Fibroblast of the aortic adventitia (primary cell): Measurements from ENCODE around the gene MIPOL1. TPM values are rescaled to one million over a fixed set of nuclear protein-coding genes. Genes with fewer than 3 reads are reported as not detected.

Source experiments
- DNase-seq: peaks from one replicate; pipeline ENCODE4 v3.0.0-alpha.2; 2010; ENCODE audit warnings: low read depth
- H3K4me3 ChIP-seq: 2 replicates; pipeline ENCODE4 v1.5.1; 2011; ENCODE audit warnings: low read depth, mild to moderate bottlenecking, control low read depth, low read length, moderate library complexity
- total RNA-seq: library from RNA; depleted of rRNA; stranded (reverse); fragments of >200 nt; gene quantifications from 2 replicates; pipeline ENCODE4 v1.2.3, GENCODE V29; 2012; ENCODE audit warnings: low replicate concordance
- TF ChIP-seq, protein P1 (sequence below): IDR thresholded peaks from 2 replicates; pipeline ENCODE4 v1.5.1; 2011; ENCODE audit warnings: mild to moderate bottlenecking, low read length, control low read depth, inconsistent platforms; ENCODE audit not compliant: insufficient read depth

MIPOL1 gene
- total RNA-seq, 1 donor = 12.5 TPM

DNA sequence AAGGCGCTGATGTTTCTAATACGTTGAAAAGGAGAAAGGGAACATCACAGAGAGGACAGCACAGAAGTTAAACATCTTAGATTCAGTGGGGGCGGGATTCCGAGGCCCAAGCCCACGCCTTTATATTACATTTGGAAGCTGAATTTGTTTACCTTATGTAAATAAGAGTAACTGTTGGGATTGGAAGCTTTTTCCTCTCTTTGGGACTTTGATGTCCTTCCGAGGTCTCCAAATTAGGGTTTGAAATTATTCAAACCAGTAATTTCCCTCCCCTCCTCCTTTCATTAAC is 390.9 kb downstream of the MIPOL1 start:
- no peak for DNase-seq
- no peak overlapping the region for H3K4me3 ChIP-seq
- TF ChIP-seq, protein P1, sequence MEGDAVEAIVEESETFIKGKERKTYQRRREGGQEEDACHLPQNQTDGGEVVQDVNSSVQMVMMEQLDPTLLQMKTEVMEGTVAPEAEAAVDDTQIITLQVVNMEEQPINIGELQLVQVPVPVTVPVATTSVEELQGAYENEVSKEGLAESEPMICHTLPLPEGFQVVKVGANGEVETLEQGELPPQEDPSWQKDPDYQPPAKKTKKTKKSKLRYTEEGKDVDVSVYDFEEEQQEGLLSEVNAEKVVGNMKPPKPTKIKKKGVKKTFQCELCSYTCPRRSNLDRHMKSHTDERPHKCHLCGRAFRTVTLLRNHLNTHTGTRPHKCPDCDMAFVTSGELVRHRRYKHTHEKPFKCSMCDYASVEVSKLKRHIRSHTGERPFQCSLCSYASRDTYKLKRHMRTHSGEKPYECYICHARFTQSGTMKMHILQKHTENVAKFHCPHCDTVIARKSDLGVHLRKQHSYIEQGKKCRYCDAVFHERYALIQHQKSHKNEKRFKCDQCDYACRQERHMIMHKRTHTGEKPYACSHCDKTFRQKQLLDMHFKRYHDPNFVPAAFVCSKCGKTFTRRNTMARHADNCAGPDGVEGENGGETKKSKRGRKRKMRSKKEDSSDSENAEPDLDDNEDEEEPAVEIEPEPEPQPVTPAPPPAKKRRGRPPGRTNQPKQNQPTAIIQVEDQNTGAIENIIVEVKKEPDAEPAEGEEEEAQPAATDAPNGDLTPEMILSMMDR = no peak

DNA sequence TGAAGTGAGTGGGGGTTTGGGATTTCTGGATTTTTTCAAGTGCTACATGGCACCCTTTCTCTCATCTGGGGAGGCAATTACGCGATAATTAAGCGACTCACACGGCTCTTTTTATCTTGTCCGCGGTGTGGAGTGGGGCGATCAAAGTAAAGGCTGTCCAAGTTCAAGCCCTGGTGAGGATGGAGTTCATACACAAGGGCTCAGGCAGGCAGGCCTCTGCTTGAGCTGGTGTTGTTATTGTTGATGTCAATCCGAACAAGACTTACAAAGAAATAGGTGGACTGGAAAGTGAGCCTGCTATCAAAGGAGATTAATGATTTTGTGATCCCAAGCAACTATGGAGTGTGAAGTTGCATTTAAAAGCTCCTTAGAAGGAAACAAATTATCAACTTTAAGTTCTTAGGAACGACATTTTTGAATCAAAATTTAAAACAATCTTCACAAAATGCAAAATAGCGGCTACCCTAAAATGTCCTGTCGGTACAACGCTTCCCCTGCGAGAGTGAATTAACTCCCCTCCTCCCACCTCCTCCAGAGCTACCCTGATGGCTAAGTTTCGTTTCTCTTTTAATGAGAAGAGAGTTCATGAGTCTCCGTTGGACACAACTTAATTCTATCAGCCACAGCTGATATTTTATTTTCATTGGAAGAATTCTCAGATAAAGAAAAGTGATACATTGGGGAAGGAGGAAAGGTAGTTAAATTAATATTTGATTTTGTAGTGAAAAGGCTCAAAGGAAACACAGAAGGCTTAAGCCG is 391.4 kb downstream of the MIPOL1 start:
- no peak overlapping the region for H3K4me3 ChIP-seq
- TF ChIP-seq, protein P1 = no peak
- DNase-seq = no peak

DNA sequence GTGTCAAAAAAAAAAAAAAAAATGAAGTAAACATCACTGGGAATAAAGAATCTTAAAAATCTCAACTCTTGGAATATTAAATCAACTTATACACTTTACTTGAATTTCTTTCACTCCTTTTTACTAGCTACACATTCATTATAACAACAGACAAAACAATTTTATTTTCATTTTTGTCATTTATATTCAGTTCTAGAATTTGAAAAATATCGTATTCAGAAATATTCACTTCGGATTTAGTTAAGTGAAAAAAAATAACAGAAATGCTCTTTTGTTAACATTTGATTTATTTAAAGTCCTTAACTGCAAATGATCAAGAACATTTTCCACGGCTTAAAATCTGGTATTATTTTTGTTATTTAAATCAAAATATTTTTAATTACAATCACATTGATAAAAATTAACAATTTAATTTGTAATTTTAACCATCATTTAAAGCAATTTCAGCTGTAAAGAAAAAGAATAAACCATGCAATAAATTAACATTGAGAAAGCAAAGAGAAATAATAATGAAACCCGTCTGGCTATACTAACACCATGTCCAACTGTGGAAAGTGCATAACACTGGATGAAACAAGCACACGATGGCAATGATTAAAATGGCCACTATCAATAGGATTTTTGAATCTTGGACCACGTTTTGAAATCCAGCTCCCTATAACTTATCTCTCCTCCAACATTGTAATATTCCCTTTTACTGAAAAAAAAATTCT is 392.1 kb downstream of the MIPOL1 start:
- DNase-seq = no peak
- TF ChIP-seq, protein P1 = no peak
- H3K4me3 ChIP-seq = no peak overlapping the region

DNA sequence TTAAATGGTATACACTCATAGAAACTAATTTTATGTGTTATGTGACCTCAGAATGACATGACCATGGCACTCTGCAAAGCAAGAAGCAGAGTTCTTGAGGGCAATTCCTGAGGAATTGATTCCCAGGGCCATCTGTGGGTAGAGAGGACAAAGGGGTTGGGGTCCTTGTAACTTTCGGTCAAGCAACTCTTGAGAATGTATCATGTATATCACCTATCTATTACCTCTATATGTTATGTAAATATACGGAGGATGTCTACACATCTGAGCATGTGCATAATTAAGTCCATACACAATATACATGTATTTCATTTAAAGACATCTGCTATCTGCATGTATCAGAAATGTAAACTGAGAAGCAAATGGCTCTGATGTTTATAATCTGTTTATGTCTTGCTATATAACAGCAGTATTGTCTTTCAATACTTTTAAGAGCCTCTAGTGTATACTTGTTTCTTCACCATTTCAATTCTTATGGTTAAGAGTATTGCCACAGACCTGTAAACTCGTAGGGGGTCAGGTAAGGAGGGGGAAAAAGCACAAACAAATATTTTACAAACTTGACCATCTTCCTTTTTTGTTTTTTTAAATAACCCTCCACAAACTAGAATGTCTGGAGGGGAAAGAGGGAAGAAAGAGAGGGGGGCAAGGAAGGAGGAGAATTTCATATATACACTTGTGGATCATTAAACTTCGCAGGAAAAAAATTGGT is 392.8 kb downstream of the MIPOL1 start:
- DNase-seq = no peak
- no peak overlapping the region for H3K4me3 ChIP-seq
- TF ChIP-seq, protein P1 = no peak

DNA sequence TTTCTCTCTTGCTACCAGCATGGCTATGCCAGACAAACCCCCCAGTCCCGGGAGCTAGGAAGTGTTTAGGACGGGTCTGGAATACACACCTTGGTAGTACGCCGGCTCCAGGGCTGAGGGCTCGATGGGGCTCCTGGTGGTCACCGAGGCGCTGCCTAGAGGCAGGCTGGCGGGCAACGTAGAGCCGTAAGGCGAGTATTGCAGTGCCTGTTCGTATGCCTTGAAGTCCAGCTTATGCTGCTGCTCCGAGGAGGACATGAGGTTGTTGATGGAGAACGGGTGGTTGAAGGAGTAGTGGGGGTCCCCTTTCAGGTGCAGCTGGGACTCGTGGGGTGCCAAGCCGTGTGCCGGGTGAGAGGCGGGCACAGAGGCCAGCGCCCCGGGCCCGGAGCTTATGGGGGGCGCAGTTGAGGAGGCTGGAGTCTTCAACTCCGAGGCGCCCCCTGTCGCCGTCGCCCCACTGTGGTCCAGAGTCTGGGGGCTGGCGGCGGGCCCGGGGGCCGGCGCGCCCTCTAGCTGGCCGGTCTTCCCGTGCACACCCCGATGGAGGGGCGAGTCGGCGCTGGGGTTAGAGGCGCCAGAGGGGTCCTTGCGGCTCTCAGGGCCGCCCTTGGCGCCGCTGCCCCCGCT is 393.7 kb downstream of the MIPOL1 start:
- no peak for DNase-seq
- H3K4me3 ChIP-seq = no peak overlapping the region
- TF ChIP-seq, protein P1 = no peak

DNA sequence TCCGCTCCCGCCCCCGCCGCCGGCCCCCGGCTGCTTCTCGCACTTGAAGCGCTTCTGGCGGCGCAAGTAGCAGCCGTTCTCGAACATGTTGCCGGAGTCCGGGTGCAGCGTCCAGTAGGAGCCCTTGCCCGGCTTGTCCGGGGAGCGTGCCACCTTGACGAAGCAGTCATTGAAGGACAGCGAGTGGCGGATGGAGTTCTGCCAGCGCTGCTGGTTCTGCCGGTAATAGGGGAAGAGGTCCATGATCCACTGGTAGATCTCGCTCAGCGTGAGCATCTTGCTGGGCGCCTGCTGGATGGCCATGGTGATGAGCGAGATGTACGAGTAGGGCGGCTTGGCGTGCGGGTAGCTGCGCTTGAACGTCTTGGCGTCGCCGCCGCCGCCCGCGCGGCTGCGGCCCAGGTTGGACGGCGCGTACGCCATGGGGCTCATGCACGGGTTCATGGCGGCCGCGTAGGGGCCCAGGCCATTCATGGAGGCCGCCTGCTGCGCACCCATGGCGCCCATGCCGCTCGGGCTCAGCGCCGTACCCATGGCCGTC is 394.3 kb downstream of the MIPOL1 start:
- TF ChIP-seq, protein P1 = no peak
- H3K4me3 ChIP-seq = no peak overlapping the region
- DNase-seq = no peak
